NCI-H460 (cell line): ENCODE data around the gene ARHGAP23. TPM values are rescaled to one million over a fixed set of nuclear protein-coding genes. Genes with fewer than 3 reads are reported as not detected.

Experiments used
- DNase-seq: peaks from one replicate; pipeline ENCODE4 v3.0.0-alpha.2; 2016; ENCODE audit warnings: low read depth; ENCODE audit errors: extremely low read depth
- polyA plus RNA-seq: library from polyadenylated mRNA; depleted of rRNA; stranded (reverse); fragments of >200 nt; gene quantifications from 2 replicates; pipeline ENCODE4 v1.2.3, GENCODE V29; 2014; cell fraction: nucleus; rRNA removed
- total RNA-seq: library from RNA; depleted of rRNA; stranded (reverse); fragments of >200 nt; shearing (Covaris generic); gene quantifications from 2 replicates; pipeline ENCODE4 v1.2.3, GENCODE V29; 2014; rRNA removed

Gene ARHGAP23, protein sequence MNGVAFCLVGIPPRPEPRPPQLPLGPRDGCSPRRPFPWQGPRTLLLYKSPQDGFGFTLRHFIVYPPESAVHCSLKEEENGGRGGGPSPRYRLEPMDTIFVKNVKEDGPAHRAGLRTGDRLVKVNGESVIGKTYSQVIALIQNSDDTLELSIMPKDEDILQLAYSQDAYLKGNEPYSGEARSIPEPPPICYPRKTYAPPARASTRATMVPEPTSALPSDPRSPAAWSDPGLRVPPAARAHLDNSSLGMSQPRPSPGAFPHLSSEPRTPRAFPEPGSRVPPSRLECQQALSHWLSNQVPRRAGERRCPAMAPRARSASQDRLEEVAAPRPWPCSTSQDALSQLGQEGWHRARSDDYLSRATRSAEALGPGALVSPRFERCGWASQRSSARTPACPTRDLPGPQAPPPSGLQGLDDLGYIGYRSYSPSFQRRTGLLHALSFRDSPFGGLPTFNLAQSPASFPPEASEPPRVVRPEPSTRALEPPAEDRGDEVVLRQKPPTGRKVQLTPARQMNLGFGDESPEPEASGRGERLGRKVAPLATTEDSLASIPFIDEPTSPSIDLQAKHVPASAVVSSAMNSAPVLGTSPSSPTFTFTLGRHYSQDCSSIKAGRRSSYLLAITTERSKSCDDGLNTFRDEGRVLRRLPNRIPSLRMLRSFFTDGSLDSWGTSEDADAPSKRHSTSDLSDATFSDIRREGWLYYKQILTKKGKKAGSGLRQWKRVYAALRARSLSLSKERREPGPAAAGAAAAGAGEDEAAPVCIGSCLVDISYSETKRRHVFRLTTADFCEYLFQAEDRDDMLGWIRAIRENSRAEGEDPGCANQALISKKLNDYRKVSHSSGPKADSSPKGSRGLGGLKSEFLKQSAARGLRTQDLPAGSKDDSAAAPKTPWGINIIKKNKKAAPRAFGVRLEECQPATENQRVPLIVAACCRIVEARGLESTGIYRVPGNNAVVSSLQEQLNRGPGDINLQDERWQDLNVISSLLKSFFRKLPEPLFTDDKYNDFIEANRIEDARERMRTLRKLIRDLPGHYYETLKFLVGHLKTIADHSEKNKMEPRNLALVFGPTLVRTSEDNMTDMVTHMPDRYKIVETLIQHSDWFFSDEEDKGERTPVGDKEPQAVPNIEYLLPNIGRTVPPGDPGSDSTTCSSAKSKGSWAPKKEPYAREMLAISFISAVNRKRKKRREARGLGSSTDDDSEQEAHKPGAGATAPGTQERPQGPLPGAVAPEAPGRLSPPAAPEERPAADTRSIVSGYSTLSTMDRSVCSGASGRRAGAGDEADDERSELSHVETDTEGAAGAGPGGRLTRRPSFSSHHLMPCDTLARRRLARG (N-terminal part only)
- 11.2 and 18.5 TPM in 2 replicates for total RNA-seq
- 4.8 and 4.9 TPM in 2 replicates for polyA plus RNA-seq

DNA sequence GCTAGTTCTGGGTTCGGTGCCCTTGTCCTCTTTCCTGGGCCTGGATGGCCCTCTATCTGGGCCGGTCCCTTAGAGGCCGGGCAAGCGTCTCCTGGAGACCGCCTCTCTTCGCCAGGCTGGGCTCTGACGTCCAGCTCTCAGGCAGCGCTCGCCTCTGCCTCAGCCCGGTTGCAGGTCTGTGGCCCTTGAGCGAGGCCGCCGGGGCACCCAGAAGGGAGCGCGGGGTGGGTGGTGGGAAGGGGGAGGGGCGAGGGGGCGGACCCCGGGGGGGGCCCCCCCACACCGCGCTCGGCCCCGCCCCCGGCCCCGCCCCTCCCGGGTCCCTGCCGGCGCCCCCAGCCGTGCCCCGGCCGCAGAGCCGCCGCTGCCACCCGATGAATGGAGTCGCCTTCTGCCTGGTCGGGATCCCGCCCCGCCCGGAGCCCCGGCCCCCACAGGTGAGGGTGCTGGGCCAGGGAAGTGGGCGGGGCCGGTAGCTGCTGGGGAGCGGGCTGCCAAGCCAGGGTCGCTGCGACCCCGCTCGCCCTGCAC lies at the start of gene ARHGAP23:
Gene ARHGAP23 (plus strand): TSS at position 353 of the 531 bp plus-strand sequence. CDS start 22 bp downstream, at position 375.
- peak; percentile 30 for DNase-seq

DNA sequence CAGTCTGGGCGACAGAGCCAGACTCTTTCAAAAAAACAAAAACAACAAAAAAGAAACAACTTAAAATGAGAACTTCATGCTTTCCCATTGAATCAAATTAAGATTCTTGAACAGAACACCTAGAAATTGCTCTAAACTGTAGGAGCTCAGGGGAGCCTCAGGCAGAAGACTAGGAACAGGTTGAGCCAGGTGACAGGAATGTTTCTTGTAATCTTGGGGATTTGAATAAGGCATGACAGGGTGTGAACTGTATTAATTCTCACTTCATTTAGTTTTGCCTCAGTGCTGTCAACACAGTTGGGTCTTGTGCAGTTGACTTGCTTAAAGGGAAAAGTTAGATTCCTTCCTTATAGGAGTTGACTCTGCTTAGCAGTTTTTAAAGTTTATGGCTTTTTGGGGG lies 48.8 kb upstream of the ARHGAP23 start:
- no peak for DNase-seq

DNA sequence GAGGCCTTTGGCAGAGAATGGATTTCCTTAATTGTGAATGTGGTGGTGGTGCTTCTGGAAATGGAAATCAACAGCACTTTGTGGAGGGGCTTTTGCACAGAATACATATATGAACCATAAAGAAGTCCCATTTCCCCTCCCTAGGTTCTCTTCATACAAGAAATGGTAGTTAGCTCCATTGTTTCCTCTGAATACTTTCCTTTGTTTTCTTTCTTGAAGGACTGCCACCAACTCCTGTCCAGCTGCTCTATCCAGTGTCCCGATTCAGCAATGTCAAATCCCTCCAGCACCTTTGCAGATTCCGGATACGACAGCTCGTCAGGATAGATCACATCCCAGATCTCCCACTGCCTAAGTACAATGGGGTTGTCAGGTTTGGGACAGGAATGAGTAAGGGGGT lies 33.2 kb upstream of the ARHGAP23 start:
- DNase-seq, result no peak

DNA sequence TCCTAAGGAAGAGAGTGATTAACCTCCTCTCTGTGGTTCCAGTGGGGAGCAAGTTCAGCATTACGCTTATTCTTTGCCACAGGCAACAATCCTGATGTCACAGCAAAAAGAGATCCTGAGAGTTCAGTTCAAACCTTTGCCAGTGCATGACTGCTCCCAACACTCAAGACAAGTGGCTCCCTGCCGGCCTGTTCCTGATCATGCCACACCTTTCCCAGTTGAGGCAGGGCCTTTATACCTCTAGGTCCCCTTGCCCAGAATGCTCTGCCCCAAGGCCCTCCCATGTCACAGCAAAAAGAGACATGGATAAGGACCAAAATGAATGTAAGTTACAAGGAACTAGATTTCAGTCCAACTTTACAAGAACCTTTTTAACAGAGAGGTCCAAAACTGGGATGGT lies 31.0 kb upstream of the ARHGAP23 start:
- no peak for DNase-seq

DNA sequence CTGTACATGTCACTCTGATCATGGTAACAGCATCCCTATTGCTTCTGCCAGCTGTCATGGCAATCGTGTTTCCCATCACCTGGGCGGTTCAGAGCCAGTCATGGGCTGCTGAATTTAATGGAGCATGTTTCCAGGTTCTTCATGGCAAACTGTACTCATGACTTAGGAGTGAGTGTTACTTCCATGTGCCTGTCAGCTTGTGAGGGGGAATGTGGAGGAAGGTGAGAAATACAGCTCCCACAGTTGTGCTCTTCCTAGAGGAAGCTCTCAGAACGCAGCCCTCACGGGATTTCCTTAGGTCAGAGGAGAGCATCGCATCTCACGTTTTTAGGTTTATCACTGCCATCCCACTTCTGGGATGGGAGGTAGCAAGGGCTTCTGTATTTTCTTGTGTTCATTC lies 28.0 kb upstream of the ARHGAP23 start:
- no peak for DNase-seq

DNA sequence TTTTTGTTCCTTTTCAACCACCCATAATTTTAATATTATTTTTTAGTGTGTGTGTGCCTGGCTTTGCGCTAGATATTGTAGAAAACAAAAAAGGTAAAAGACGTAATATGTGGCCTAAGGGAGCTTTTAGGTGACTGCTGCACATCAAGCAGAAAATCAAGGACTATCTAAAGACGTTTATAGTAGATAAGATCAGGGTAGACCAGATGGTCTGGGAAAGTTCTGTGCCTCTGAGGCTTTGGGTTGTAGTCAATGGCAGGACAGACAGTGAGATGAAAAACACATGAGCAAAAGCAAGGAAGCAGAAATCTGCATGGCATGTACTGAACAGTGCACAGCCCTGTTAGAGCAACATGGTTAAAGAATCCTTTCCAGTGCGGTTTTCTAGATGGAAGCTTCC lies 26.8 kb upstream of the ARHGAP23 start:
- DNase-seq, result no peak

DNA sequence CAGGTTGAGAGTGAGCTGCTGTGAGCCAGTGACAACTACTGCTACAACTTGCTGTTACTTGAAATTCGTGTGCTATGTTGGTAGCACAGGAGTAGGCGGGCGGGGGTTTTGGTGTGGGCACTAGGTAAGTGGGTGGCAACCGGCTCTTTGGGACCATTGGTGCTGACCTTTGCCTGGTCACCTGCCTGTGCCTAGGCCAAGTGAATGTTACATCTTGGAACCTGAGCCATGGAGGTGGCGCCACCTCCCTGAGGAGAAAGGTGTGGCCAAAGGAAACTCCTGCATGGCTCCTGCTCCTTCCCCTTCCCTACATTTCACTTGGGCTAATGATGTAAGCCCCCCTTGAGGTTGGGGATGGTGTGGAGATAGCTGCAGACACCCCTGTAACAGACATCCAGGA lies 25.4 kb upstream of the ARHGAP23 start:
- no peak for DNase-seq

DNA sequence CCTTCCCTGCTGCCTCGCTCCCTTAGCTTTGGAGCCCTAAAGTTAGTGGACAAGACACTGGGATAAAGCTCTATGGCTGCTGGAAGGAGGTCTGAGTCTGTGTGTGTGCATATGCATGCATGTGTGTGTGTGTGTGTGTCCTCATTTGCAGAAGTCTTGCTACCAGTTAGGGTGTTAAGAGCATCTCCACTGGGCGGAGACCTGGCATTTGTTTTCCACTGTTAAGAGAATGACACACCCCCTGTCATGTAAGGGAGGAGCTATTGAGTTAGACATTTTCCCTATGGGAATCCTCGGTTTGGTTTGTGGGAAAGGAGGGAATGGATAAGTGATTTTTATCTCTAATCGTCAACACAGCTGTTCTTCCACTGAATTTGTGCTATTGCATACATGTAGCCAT lies 24.8 kb upstream of the ARHGAP23 start:
- DNase-seq, result no peak

DNA sequence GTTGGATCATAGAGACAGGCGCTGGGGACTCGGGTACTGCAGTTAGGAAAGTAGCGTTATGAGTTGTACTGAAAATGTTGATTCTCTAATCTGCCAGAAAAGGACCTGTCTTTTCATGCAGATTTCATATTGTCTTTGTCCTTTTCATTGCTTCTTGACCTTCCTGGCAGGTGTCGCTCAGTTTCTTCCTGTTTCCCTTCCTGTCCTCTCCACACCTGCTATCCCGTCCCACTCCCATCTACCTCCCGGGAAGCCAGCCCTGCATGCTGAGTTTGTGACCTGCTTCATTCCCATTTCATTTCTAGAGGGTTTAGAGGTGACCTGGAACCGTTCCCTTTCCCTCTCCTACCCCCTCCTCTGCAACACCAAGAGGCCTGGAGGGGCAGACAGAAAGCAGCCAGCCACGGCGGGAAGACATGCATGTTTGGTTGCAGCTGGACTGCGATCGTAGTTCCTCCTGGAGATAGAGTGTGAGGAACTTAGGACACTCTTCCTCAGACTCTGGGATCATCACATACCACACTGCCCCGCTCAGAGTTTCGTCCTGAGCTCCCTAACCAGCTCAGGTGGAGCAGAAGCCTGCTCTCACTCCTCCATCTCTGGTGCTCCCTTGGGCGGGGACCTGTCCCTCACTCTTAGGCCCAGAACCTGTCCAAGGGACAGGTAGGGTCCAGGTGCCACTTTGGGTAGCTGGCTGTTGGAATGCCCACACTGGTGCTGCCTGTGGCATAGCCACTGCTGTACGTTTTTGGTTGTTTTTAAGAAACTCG lies 23.9 kb upstream of the ARHGAP23 start:
- no peak for DNase-seq

DNA sequence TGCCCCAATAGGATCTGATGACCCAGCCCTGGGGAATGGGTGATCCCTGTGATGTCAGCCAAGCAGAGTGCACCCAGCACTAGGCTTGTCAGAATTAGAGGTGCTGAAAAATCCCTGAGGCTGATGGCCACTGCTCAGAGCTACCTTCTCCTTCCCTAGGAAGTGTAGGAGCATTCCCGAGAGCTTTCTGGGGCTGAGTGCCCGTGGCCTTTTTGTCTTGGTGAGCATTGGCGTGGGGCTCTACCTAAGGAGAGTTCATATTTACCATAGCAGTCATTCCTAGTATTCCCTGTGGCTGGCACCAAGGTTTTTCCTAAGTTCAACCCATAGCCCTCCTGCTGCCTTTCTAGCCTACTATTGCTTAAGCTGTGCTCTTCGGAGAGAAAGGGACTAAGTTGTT lies 22.6 kb upstream of the ARHGAP23 start:
- DNase-seq, result no peak

DNA sequence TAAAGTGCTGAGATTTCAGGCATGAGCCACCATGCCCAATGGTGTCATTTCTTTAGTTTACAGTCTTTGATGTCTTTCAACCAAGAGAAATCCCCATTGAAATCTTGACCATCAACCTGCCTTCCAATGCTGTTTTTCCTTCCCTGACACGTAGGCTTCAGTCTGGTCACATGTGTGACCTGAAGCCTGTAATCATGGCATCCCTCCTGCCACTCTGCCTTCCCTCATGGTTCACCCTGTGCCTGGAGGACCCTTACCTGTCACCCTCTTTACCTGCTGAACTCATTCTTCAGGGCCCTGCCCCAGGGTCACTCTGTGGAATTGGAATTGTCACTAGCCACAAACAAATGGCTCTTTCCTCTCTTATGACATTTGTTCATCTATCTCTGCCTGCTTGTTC lies 18.1 kb upstream of the ARHGAP23 start:
- DNase-seq, result no peak

DNA sequence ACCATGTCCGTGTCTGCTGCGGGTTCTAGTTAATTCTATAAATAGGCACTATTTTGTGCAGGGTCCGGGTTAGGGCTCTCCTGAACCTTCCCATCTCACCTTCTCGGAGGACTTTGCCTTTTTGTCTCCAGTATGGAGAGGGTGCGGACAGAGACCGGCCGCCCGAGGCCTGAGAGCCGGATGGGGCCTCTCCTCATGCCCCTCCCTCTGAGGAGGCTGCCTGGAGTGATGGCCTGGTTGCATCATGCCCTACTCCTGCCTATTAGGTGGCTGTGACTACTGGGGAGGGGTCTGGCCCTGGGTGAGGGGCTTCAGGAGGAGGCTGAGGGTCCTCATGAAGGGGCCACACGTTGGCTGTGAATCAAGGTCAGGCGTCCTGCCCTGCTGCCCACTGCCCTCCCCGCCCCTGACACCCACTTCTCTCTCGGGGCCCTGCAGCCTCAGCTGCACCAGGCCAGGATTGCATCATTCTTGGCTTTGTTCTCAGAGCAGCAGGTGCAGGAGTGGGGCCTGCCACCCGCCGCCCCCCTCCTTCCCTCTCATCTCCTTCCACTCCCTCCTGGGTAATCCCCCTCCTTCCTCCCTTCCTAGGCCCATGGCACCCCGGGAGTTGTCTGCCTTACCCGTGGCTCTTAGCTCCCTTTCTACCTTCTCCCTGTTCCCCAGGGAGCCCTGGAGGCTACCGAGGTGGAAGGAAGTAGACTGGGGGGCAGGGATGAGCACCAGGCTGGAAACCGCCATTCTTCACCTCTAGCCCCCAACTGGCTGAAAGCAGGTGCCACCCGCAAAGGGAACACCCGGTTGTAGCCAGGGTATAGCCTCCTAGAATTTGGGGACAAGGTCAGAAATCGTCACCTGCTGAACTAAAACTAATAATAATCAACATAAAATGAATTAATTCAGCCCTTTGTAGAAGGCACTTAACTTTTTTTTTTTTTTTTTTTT lies 12.7 kb upstream of the ARHGAP23 start:
- DNase-seq, result peak; percentile 87

DNA sequence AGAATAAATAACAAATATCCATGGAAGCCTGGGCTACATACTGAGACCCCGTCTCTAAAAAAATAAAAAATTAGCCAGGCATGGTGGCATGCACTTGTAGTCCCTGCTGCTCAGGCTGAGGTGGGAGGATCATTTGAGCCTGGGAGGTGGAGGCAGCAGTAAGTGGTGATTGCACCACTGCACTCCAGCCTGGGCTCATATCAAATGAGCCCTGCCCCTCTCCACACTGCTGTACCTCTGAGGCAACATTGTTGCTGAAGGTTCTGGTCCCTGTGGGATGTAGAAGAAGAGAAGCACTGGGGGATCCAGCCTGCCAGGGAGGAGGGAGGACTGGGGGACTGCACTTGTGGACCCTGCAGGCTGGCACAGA lies 11.4 kb upstream of the ARHGAP23 start:
- DNase-seq, result no peak

DNA sequence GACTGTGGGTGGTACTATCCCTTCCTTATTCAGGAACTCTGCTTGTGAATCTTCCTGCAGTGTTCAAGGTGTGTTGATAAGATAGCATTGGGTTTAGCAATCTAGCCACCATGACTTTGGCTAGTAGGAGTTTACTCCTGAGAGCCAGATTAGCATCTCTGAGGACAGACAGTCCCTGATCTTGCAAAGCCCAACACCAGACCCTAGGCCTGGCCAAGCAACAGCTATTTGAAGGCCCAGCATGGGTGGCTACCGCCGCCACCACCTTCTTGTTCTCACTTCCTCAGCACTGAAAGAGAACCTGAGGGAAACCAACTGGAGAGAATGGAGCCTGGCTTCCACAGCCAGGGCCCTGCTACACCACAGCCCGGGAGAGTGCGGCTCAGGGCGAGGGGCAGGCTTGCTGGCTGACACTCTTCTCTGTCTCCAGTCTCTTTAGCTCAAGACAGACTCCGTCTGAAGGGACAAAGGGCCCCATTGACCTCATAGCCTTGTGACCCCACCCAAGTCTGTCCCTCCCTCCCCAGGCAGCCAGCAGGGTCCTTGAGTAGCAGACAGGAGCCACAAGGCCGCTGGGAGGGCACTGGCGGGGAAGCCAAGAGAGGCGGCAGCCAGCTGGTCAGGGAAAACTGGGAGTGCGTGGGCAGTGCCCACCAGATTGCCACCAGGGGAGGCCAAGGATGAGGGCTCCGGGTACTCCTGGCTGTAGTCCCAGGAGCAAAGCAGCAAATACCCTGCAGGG lies 10.9 kb upstream of the ARHGAP23 start:
- DNase-seq, result no peak

DNA sequence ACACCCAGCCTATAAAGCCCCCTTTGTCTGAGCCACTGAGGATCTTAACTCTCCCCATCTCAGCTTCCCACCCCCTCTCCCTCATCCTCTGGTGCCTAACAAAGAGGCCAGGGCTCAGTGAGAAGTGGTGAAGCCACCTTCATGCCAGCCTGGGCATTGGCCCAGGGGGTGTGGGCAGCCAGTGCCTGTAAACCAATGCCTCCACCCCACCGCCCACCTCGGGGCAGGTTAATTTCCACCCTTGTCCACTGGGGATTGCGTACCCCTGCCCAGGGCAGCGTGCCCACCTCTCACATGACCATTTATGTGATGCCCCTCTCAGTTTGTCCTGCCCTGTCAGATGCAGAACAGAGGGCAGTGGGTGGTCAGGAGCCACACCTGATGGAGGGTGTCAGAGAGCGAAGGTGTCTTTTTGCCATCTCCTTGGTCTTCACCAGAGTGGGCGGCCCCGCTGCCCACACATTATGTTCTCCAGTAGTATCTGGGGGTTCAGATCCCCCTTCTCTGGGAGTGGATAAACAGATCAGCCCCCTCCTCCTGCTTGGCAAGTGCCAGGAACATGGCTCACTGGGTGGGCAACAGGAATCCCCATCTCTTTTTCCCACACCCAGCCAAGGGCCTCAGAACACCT lies 10.1 kb upstream of the ARHGAP23 start:
- no peak for DNase-seq

DNA sequence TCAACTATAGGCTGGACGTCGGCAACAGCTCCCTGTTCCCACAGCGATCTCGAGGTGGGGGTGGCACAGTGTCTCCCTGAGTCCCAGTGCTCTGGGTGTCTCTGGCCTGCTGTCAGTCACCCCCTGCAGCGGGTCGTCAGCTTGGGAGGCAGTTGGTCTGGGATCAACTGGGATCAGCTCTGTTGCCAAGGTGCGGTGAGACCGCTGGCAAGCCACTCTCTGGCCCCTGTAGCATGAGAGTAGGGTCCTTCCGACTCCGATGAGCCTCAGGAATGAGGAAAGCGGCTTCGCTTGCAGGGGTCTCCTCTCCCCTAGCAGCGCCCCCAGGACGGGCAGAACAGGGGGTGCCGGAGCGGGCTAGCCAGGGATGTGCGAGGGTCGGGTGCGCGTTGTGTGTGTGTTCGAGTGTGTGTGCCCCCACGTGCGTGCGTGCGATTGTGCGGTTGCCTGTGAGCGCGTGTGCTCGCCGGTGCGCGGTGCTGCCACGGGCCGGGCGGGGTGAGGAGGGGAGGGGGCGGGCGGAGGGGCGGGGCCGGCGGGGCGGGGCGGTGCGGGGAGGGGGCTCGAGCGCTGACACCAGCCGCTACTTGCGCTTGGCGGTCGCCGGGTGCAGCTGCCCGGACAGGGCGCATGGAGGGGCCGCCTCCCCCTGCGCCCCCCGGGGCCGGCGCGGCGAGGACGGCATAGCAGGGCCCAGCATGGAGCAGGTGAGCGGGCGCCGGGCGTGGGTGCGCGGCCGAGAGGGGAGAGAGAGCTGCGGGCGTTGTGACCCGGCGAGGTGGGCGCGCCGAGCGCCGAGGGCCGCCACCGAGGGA lies 9.4 kb upstream of the ARHGAP23 start:
- no peak for DNase-seq
